GM18870 (cell line): ENCODE data around the gene VAV1.
A peak's percentile ranks its signal among the peaks of the same experiment; 100 is the strongest.
"Not testable (repeated sequence)": the region's sequence is repeated elsewhere in the genome, so short reads cannot be mapped to it uniquely, and the experiment has no call there.

Experiments
- ATAC-seq: cut with Tn5 transposase; IDR thresholded peaks from one replicate; pipeline ENCODE4 v1.9.1; 2021; ENCODE audit warnings: moderate library complexity; ENCODE audit not compliant: unreplicated experiment

VAV1 gene

GRCh38 chr19:6754653-6755463, 17.6 kb upstream of the VAV1 start:
- ATAC-seq = no peak

- no peak for ATAC-seq
Measured at GRCh38 chr19:6760606-6761005, 11.9 kb upstream of the VAV1 start.

- ATAC-seq = no peak
Measured at GRCh38 chr19:6761053-6761676, 11.3 kb upstream of the VAV1 start.

DNA sequence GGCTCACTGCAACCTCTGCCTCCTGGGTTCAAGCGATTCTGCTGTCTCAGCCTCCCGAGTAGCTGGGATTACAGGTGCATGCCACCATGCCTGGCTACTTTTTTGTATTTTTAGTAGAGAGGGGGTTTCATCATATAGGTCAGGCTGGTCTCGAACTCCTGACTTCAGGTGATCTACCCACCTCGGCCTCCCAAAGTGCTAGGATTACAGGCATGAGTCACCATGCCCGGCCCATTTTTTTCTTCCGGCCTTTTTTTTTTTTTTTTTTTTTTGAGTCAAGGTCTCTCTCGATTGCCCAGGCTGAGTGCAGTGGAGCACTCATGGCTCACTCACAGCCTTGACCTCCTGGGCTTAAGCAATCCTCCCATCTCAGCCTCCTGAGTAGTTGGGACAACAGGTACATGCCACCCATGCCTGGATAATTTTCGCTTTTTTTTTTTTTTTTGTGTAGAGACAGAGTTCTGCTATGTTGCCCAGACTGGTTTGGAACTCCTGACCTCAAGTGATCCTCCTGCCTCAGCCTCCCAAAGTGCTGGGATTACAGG, 10.2 kb upstream of the VAV1 start:
- not testable (repeated sequence) for ATAC-seq

DNA sequence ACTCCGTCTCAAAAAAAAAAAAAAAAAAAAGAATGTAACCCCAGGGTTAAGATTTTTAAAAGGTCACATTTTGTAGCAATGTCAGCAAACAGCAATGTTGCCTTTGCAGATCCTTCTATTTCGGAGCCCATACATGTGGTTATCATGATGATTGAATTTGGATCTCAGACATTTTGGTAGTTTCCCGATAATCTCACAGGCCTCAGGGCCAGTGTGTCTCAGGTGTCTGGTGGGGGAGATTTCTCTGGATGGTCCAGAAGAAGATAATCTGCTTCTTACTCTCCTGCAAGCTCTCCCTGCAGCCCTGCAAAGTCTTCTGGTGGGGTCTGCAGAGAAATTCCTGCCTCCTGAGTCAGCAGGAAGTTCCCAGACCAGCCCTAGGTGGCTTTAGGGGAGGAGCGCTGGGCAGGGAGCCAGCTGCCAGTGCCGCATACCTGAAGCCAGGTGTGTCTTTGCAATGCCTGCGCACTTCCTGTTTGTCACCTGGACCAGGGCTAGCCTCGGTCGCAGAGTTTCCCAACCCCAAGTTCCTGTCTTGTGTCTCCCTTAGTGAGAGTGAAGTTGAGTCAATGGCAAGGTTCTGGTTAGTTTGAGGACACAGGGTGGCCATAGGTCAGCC, 6.7 kb upstream of the VAV1 start:
- no peak for ATAC-seq

DNA sequence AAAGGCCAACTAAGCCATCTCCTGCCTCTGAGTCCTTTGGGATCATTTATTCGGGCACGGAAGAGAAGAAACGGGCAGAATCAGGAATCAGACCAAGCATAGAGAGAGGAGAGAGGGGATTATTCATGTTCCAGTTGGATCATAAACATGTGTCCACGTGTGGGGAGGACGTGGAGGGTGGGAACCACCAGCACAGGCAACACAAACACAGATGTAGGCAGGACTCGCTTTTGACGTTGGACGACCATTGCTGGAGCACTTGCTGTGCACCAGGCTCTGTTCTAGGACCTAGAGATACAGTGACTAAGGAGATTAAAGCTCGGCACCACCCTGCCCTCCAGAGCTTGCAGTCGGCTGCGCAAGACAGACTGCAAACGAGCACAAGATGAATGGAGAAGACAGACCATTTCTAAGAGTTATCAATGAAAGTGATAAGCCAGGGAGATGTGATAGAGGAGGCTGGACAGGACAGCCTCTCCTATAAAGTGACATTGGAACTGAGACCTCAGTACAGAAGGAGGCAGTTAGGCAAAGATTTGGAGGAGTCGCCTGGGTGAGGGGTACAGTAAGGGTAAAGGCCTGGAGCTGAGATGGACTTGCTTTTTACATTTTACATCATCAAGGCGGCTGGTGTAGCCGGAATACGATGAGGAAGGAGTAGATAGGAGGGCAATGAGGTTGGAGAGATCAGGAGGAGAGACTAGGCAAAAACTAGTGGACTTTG, 6.0 kb upstream of the VAV1 start:
- no peak for ATAC-seq

DNA sequence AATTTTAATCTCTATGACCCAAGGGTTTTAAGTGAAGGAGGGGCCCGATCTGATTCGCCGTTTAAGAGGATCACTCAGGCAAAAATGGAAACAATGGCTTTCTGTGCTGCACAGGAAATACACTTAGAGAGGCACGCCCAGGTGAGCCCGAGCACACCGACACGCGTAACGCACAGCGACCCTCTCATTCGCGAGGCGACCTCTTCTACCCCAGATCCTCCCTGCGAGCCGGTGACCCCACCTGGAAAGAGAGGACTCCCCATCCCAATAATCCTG, 5.5 kb upstream of the VAV1 start:
- ATAC-seq = peak; percentile 4

DNA sequence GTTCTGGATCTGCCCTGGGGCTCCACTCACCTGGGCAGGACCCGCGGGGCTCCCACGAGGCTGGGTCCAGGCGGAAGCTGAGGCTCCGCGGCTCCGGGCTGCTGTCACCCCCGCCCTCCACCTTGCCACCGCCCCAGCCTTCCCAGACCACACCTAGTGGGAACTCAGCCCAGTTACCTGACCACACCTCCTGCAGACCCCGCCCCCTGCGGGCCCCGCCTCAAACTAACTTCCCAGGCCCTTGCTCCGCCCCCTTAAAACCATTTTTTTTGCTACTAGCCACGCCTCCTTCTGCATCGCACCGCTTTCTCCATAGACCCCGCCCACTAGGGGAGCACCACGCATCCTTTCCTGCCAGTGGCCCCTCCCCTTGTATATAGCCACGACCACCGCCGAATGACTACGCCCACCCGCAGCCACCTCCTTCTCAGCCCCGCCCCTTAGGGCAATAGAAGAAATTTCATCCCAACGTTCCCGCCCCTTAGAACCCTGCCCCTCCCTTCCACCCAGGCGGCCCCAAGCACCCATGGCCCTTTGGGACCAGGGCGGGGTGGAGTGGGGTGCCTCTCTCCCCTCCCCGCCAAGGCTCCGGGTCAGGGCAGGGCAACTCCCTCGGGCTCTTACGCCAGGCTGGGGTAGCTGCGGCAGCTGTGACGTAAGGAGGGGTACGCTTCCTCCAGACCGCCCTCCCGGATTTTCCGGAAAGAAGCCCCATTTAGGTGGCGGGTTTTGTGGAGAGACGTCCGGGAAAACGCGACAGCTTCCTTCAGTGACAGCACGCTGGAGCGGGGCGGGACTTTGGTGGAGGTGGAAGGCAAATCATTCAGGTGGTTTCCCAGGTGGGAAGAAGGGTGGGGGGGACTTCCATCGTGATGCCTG, 4.9 kb upstream of the VAV1 start, which contains the start of gene SH2D3A:
TSS of gene SH2D3A (minus strand) at position 79 of the 879 bp plus-strand sequence. CDS start 3,687 bp downstream, outside the sequence.
- ATAC-seq = peak; percentile 71

DNA sequence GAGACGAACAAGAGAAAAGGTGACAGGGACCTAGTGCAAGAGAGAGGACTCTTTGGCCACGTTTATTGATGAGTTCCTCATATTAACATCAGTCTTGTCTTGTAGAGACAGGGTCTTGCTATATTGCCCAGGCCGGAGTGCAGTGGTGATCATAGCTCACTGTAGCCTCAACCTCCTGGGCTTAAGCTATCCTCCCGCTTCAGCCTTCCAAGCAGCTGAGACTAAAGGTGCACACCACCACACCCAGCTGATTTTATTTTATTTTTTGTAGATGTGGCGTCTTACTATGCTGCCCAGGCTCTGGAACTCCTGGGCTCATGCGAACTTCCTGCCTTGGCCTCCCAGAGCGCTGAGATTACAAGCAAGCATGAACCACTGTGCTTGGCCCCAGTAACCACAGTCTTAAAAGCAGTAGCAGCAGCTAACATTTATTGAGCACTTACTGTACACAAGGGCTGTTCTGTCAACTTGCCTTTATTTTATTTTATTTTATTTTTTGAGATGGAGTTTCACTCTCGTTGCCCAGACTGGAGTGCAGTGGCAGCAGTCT, 4.2 kb upstream of the VAV1 start:
- ATAC-seq = no peak

DNA sequence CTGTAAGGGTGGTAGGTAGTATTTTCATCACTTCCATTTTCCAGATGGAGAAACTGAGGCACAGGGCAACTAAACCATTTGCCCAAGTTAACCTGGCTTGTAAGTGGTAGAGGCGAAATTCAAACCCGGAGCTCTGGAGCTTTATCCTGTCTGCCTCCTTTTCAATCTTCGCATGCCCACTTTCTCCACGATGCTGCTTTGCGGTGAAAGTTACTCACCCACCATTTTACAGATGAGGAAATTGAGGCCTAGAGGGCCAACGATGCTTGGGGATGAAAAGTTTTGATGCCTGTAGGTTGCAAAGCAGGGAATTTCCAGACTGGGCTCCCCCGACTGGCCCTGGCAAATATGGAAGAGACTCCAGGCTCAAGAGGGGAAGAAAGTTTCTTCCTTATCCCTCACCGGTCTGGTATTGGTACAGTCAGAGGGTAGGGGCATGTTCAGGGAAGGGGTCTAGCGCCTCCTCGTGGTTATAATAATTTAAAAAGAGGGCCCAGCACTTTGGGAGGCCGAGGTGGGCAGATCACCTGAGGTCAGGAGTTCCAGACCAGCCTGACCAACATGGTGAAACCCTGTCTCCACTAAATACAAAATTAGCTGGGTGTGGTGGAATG, 3.4 kb upstream of the VAV1 start:
- no peak for ATAC-seq

- ATAC-seq = not testable (repeated sequence)
Measured at GRCh38 chr19:6771648-6772027, 870 bp upstream of the VAV1 start.

- ATAC-seq = no peak
Measured at GRCh38 chr19:6772866-6773322, 386 bp downstream of the VAV1 start.

DNA sequence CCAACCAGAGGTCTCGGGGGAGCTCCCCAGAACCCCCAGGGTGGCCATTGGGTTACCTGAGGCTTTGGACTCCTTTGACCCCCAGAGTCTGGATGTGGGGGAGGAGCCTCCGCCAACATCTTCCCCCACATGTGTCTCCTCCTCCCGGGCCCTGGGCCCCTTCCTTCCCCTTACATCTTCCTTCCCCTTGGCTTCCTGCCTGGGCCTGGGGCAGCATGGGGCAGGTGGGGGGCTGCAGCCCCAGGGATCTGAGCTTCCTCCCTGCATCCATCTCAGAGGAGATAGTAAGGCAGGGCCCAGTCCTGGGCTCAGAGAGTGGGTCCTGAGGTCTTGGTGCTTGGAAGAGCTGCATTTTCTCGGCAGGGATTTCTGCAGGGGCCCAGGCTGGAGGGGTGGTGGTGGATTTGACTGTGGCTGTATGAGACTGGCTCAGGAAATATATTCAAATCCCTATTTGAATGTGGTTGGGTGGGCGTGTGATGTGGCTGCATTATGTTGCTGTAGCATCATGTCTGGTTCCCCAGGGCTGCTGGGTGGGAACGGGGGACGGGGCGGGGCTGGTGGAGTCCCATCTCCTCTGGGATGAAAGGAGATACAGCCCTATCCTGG, 919 bp downstream of the VAV1 start:
- ATAC-seq = no peak

DNA sequence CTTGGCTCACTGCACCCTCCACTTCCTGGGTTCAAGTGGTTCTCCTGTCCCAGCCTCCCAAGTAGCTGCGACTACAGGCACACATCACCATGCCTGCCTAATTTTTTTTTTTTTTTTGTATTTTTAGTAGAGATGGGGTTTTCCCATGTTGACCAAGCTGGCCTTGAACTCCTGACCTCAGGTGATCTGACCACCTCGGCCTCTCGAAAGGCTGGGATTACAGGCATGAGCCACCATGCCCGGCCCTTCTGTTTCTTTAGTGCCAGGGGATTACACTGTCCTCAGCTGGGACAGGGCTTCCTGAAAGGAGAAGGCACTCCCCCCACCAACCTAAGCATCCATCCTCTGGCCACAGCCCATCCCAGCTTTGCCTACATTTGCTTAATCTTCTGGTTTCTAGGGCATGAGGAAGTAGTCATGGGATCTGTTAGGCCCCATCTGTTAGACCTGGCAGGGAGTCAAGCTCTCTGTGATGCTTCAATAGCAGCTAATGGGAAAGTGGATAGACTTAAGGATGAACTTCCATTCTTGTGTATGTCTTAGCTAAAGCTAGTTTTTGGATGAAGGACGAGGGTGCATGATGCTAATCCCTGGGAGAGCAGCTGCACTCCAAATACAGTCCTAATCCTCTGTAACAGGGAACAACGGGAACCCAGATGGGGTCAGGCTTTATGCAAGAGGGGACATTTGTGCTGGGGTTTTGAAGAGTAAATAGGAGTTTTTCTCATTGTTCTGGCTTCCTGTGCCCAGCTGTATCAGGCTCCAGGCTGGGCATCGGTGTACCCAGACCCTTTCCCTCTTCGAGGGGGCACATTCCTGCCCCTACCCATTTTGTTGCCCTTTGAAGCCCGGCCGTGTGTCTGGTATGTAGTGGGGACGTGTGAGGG, 2.6 kb downstream of the VAV1 start:
- ATAC-seq = no peak

DNA sequence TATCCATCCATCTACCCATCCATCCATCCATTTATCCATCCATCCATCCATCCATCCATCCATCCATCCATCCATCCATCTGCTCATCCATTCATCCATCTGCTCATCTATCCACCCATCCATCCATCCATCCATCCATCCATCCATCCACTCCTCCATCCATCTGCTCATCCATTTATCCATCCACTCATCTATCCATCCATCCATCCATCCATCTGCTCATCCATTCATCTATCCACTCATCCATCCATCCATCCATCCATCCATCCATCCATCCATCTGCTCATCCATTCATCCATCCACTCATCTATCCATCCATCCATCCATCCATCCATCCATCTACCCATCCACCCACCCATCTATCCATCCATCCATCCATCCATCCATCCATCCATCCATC, 3.5 kb downstream of the VAV1 start:
- ATAC-seq = not testable (repeated sequence)

GRCh38 chr19:6776999-6777398, 4.5 kb downstream of the VAV1 start:
- ATAC-seq = no peak

GRCh38 chr19:6777434-6777833, 4.9 kb downstream of the VAV1 start:
- no peak for ATAC-seq

GRCh38 chr19:6778386-6778785, 5.9 kb downstream of the VAV1 start:
- no peak for ATAC-seq
